HEK293 (cell line): ENCODE measurements around the gene RASGRP1.

ENCODE experiments used
- AEBP2 ChIP-seq: fragments of 450-650 bp; formaldehyde crosslinking; IDR thresholded peaks from 2 replicates; pipeline ENCODE4 v1.5.1; 2016; ENCODE audit warnings: missing biosample characterization, missing genetic modification characterization, borderline replicate concordance
- GLI4 ChIP-seq: fragments of 450-650 bp; formaldehyde crosslinking; IDR thresholded peaks from 2 replicates; pipeline ENCODE4 v1.5.1; 2016; ENCODE audit warnings: missing biosample characterization, missing genetic modification characterization
- GLIS1 ChIP-seq: fragments of 450-650 bp; formaldehyde crosslinking; IDR thresholded peaks from 2 replicates; pipeline ENCODE4 v1.5.1; 2016; ENCODE audit warnings: missing biosample characterization, missing genetic modification characterization
- HOXC10 ChIP-seq: sonication (generic); formaldehyde crosslinking; IDR thresholded peaks from 2 replicates; pipeline ENCODE4 v1.8.1; 2023; ENCODE audit warnings: mild to moderate bottlenecking, missing genetic modification reagents
- KLF17 ChIP-seq: fragments of 450-650 bp; formaldehyde crosslinking; IDR thresholded peaks from 2 replicates; pipeline ENCODE4 v1.5.1; 2016; ENCODE audit warnings: missing biosample characterization, missing genetic modification characterization
- SCRT1 ChIP-seq: fragments of 450-650 bp; formaldehyde crosslinking; IDR thresholded peaks from 2 replicates; pipeline ENCODE4 v1.5.1; 2016; ENCODE audit warnings: missing biosample characterization, missing genetic modification characterization, borderline replicate concordance
- SP3 ChIP-seq: fragments of 450-650 bp; formaldehyde crosslinking; IDR thresholded peaks from 2 replicates; pipeline ENCODE4 v1.5.1; 2016; ENCODE audit warnings: missing biosample characterization, missing genetic modification characterization
- ZBTB10 ChIP-seq: fragments of 450-650 bp; formaldehyde crosslinking; IDR thresholded peaks from 2 replicates; pipeline ENCODE4 v1.5.1; 2016; ENCODE audit warnings: missing biosample characterization, missing genetic modification characterization
- ZBTB17 ChIP-seq: fragments of 450-650 bp; formaldehyde crosslinking; IDR thresholded peaks from 2 replicates; pipeline ENCODE4 v1.5.1; 2016; ENCODE audit warnings: missing biosample characterization, missing genetic modification characterization
- ZBTB20 ChIP-seq: fragments of 450-650 bp; formaldehyde crosslinking; IDR thresholded peaks from 2 replicates; pipeline ENCODE4 v1.5.1; 2016; ENCODE audit warnings: missing biosample characterization, missing genetic modification characterization
- ZBTB7A ChIP-seq: fragments of 450-650 bp; formaldehyde crosslinking; IDR thresholded peaks from 2 replicates; pipeline ENCODE4 v1.5.1; 2016; ENCODE audit warnings: low read depth, missing biosample characterization, missing genetic modification characterization
- ZNF112 ChIP-seq: fragments of 450-650 bp; formaldehyde crosslinking; IDR thresholded peaks from 2 replicates; pipeline ENCODE4 v1.5.0; 2017; ENCODE audit warnings: missing biosample characterization, missing genetic modification characterization
- ZNF155 ChIP-seq: fragments of 450-650 bp; formaldehyde crosslinking; IDR thresholded peaks from 2 replicates; pipeline ENCODE4 v1.5.1; 2016; ENCODE audit warnings: missing biosample characterization, missing genetic modification characterization
- ZNF239 ChIP-seq: fragments of 450-650 bp; formaldehyde crosslinking; IDR thresholded peaks from 2 replicates; pipeline ENCODE4 v1.5.1; 2016; ENCODE audit warnings: missing biosample characterization, missing genetic modification characterization
- ZNF26 ChIP-seq: fragments of 450-650 bp; formaldehyde crosslinking; IDR thresholded peaks from 2 replicates; pipeline ENCODE4 v1.5.1; 2016; ENCODE audit warnings: missing biosample characterization, missing genetic modification characterization
- ZNF266 ChIP-seq: fragments of 450-650 bp; formaldehyde crosslinking; IDR thresholded peaks from 2 replicates; pipeline ENCODE4 v1.5.1; 2016; ENCODE audit warnings: missing biosample characterization, missing genetic modification characterization, low read depth
- ZNF335 ChIP-seq: fragments of 450-650 bp; formaldehyde crosslinking; conservative IDR thresholded peaks from 2 replicates; pipeline ENCODE4 v1.5.1; 2016; ENCODE audit warnings: missing biosample characterization, missing genetic modification characterization
- ZNF354C ChIP-seq: fragments of 450-650 bp; formaldehyde crosslinking; IDR thresholded peaks from 2 replicates; pipeline ENCODE4 v1.5.1; 2016; ENCODE audit warnings: missing biosample characterization, missing genetic modification characterization, low read depth, borderline replicate concordance
- ZNF391 ChIP-seq: fragments of 450-650 bp; formaldehyde crosslinking; IDR thresholded peaks from 2 replicates; pipeline ENCODE4 v1.5.1; 2016; ENCODE audit warnings: low read depth, missing biosample characterization, missing genetic modification characterization, borderline replicate concordance
- ZNF416 ChIP-seq: fragments of 450-650 bp; formaldehyde crosslinking; IDR thresholded peaks from 2 replicates; pipeline ENCODE4 v1.5.1; 2016; ENCODE audit warnings: missing biosample characterization, missing genetic modification characterization
- ZNF544 ChIP-seq: fragments of 450-650 bp; formaldehyde crosslinking; IDR thresholded peaks from 2 replicates; pipeline ENCODE4 v1.5.0; 2017; ENCODE audit warnings: missing biosample characterization, missing genetic modification characterization
- ZNF549 ChIP-seq: fragments of 450-650 bp; IDR thresholded peaks from 2 replicates; pipeline ENCODE4 v1.5.1; 2018; ENCODE audit warnings: missing biosample characterization, missing genetic modification characterization, mild to moderate bottlenecking, inconsistent platforms, moderate library complexity
- ZNF561 ChIP-seq: fragments of 450-650 bp; IDR thresholded peaks from 2 replicates; pipeline ENCODE4 v1.5.1; 2018; ENCODE audit warnings: missing biosample characterization, missing genetic modification characterization, borderline replicate concordance
- ZNF596 ChIP-seq: fragments of 450-650 bp; IDR thresholded peaks from 2 replicates; pipeline ENCODE4 v1.5.0; 2018; ENCODE audit warnings: missing biosample characterization, mild to moderate bottlenecking, missing genetic modification characterization, moderate library complexity
- ZNF664 ChIP-seq: fragments of 450-650 bp; formaldehyde crosslinking; IDR thresholded peaks from 2 replicates; pipeline ENCODE4 v1.5.1; 2016; ENCODE audit warnings: missing biosample characterization, missing genetic modification characterization
- TF ChIP-seq, protein P1 (sequence below): fragments of 450-650 bp; formaldehyde crosslinking; IDR thresholded peaks from 2 replicates; pipeline ENCODE4 v1.5.1; 2016; ENCODE audit warnings: missing biosample characterization, missing genetic modification characterization, borderline replicate concordance

Gene RASGRP1

GRCh38 chr15:38453971-38454695, 110.5 kb downstream of the RASGRP1 start, which contains the start of gene FAM98B (continued):
- TF ChIP-seq AEBP2 (tag by site-specific recombination) = no peak
- TF ChIP-seq GLIS1 (tag by site-specific recombination) = peak; percentile 38; the same call in 1 of the 2 replicates
- TF ChIP-seq ZNF664 = 0 out of 2 replicates have a peak, but pooled peaks have one; percentile 11
- peak; percentile 80 for TF ChIP-seq ZBTB10 (tag by site-specific recombination)
- TF ChIP-seq, protein P1, sequence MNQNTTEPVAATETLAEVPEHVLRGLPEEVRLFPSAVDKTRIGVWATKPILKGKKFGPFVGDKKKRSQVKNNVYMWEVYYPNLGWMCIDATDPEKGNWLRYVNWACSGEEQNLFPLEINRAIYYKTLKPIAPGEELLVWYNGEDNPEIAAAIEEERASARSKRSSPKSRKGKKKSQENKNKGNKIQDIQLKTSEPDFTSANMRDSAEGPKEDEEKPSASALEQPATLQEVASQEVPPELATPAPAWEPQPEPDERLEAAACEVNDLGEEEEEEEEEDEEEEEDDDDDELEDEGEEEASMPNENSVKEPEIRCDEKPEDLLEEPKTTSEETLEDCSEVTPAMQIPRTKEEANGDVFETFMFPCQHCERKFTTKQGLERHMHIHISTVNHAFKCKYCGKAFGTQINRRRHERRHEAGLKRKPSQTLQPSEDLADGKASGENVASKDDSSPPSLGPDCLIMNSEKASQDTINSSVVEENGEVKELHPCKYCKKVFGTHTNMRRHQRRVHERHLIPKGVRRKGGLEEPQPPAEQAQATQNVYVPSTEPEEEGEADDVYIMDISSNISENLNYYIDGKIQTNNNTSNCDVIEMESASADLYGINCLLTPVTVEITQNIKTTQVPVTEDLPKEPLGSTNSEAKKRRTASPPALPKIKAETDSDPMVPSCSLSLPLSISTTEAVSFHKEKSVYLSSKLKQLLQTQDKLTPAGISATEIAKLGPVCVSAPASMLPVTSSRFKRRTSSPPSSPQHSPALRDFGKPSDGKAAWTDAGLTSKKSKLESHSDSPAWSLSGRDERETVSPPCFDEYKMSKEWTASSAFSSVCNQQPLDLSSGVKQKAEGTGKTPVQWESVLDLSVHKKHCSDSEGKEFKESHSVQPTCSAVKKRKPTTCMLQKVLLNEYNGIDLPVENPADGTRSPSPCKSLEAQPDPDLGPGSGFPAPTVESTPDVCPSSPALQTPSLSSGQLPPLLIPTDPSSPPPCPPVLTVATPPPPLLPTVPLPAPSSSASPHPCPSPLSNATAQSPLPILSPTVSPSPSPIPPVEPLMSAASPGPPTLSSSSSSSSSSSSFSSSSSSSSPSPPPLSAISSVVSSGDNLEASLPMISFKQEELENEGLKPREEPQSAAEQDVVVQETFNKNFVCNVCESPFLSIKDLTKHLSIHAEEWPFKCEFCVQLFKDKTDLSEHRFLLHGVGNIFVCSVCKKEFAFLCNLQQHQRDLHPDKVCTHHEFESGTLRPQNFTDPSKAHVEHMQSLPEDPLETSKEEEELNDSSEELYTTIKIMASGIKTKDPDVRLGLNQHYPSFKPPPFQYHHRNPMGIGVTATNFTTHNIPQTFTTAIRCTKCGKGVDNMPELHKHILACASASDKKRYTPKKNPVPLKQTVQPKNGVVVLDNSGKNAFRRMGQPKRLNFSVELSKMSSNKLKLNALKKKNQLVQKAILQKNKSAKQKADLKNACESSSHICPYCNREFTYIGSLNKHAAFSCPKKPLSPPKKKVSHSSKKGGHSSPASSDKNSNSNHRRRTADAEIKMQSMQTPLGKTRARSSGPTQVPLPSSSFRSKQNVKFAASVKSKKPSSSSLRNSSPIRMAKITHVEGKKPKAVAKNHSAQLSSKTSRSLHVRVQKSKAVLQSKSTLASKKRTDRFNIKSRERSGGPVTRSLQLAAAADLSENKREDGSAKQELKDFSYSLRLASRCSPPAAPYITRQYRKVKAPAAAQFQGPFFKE = no peak
- TF ChIP-seq ZNF549 = no peak
- peak; percentile 77 for TF ChIP-seq ZBTB17 (tag by site-specific recombination)
- no peak for TF ChIP-seq ZBTB7A (tag by site-specific recombination)
- TF ChIP-seq ZNF266 (tag by site-specific recombination) = no peak
- peak; percentile 53 for TF ChIP-seq SP3
- TF ChIP-seq GLI4 (tag by site-specific recombination) = 0 out of 2 replicates have a peak, but pooled peaks have one; percentile 62
- no peak for TF ChIP-seq SCRT1 (tag by site-specific recombination)
- peak; percentile 94 for TF ChIP-seq ZNF335 (tag by site-specific recombination)
- no peak for TF ChIP-seq HOXC10 (CRISPR knock-in tag)
- TF ChIP-seq ZNF391 (tag by site-specific recombination) = peak; percentile 39; the same call in 1 of the 2 replicates
- peak; percentile 81; the same call in 1 of the 2 replicates for TF ChIP-seq ZNF561 (tag by site-specific recombination)
- no peak for TF ChIP-seq ZNF354C (tag by site-specific recombination)
- TF ChIP-seq ZNF544 (tag by site-specific recombination) = no peak
- no peak for TF ChIP-seq ZNF416 (tag by site-specific recombination)
- no peak for TF ChIP-seq ZNF112 (tag by site-specific recombination)
- no peak for TF ChIP-seq ZNF596
- TF ChIP-seq KLF17 = peak; percentile 64; the same call in 1 of the 2 replicates
- no peak for TF ChIP-seq ZNF155 (tag by site-specific recombination)
- TF ChIP-seq ZNF26 (tag by site-specific recombination) = no peak
- TF ChIP-seq ZBTB20 = peak; percentile 51; the same call in 1 of the 2 replicates
- TF ChIP-seq ZNF239 = no peak
